GM12878 (cell line): ENCODE data around the gene RAD51B. TPM values are rescaled to one million over a fixed set of nuclear protein-coding genes. Genes with fewer than 3 reads are reported as not detected.

ENCODE experiments used
- ATAC-seq: fragments of 200-7000 bp; cut with Tn5 transposase; 3 replicates; pipeline ENCODE4 v1.9.1; 2020; ENCODE audit warnings: mild to moderate bottlenecking, moderate library complexity
- BruUV-seq: library from RNA; stranded (reverse); fragments of 400-500 nt; replicated peaks from 2 replicates; lab custom pipeline; 2021; lab: Mats Ljungman, UMichigan
- CTCF ChIA-PET: fragments of 300-600 bp; sonication (Branson Sonifier 250); formaldehyde crosslinking; extraction: SDS; loops from one replicate; lab custom pipeline; 2021; ENCODE audit warnings: inconsistent platforms; lab: Yijun Ruan, JAX
- POLR2A ChIA-PET: fragments of 350-600 bp; formaldehyde crosslinking; extraction: SDS; loops from one replicate; lab custom pipeline; 2021; ENCODE audit warnings: inconsistent platforms; lab: Charles Lee
- RAD21 ChIA-PET: fragments of 300-600 bp; sonication (Branson Sonifier 250); formaldehyde crosslinking; loops from one replicate; lab custom pipeline; 2023; ENCODE audit warnings: antibody characterized with exemption; ENCODE audit not compliant: unreplicated experiment; lab: Charles Lee
- SMC1A ChIA-PET: fragments of 300-600 bp; sonication (Branson Sonifier 250); formaldehyde crosslinking; loops from one replicate; lab custom pipeline; 2023; ENCODE audit not compliant: unreplicated experiment, uncharacterized antibody; lab: Charles Lee
- DNase-seq: peaks from one replicate; pipeline ENCODE4 v3.0.0-alpha.2; 2011; ENCODE audit warnings: low read depth, low spot score
- FAIRE-seq: peaks from 3 replicates; lab custom pipeline; 2011; peaks lifted over from hg19 to GRCh38; lab: Jason Lieb, UNC
- H2AFZ ChIP-seq: 2 replicates; pipeline ENCODE4 v1.6.0; 2011; ENCODE audit warnings: low read depth, low read length, control low read depth; ENCODE audit not compliant: control insufficient read depth
- H3K27ac ChIP-seq: 2 replicates; pipeline ENCODE4 v1.5.1; 2011; ENCODE audit warnings: control low read depth; ENCODE audit not compliant: control insufficient read depth, insufficient read depth
- H3K27me3 ChIP-seq, 2 experiments: replicated peaks in 1 of 2; 2 replicates each; pipeline versions ENCODE4 v1.6.0 to v1.6.1; 2011; ENCODE audit warnings: low read length in 1 of 2; ENCODE audit not compliant: control insufficient read depth in 2 of 2, insufficient read depth in 2 of 2
- H3K36me3 ChIP-seq, 2 experiments: 2 replicates each; pipeline ENCODE4 v1.5.1; 2011; ENCODE audit warnings: low read length in 1 of 2; ENCODE audit not compliant: control insufficient read depth in 2 of 2, insufficient read depth in 2 of 2
- H3K4me1 ChIP-seq: 2 replicates; pipeline ENCODE4 v1.6.1; 2011; ENCODE audit warnings: mild to moderate bottlenecking, low read length, moderate library complexity, mixed read lengths; ENCODE audit not compliant: control insufficient read depth, insufficient read depth
- H3K4me2 ChIP-seq: 2 replicates; pipeline ENCODE4 v1.6.0; 2011; ENCODE audit warnings: control low read depth; ENCODE audit not compliant: control insufficient read depth, insufficient read depth
- H3K4me3 ChIP-seq: fragments of 200-600 bp; sonication (generic); 2 replicates; pipeline ENCODE4 v1.5.1; 2016
- H3K79me2 ChIP-seq: 2 replicates; pipeline ENCODE4 v1.6.0; 2011; ENCODE audit warnings: low read length; ENCODE audit not compliant: control insufficient read depth, insufficient read depth
- H3K9ac ChIP-seq: 2 replicates; pipeline ENCODE4 v1.8.0; 2011; ENCODE audit warnings: low read length, control low read depth, mixed read lengths; ENCODE audit not compliant: control insufficient read depth, insufficient read depth
- H3K9me3 ChIP-seq: replicated peaks from 3 replicates; pipeline ENCODE4 v1.5.1; 2011; ENCODE audit warnings: mild to moderate bottlenecking, low read length; ENCODE audit not compliant: control insufficient read depth, insufficient read depth
- H4K20me1 ChIP-seq: 2 replicates; pipeline ENCODE4 v1.6.0; 2011; ENCODE audit not compliant: control insufficient read depth, insufficient read depth
- ASH2L ChIP-seq: fragments of 300-600, 200-600 bp; sonication (generic); IDR thresholded peaks from 2 replicates; pipeline ENCODE4 v1.6.1; 2017; ENCODE audit warnings: low read depth, mild to moderate bottlenecking, borderline replicate concordance
- BCL11A ChIP-seq: IDR thresholded peaks from 2 replicates; pipeline ENCODE4 v1.6.1; 2011; ENCODE audit warnings: low read depth, low read length
- EGR1 ChIP-seq, 2 experiments: IDR thresholded peaks; 1 replicate in 1 of 2; 2 replicates in 1 of 2; pipeline ENCODE4 v1.6.1; 2011 to 2012; ENCODE audit warnings: low read depth in 2 of 2, low read length in 2 of 2, borderline replicate concordance in 1 of 2, mild to moderate bottlenecking in 1 of 2, moderate library complexity in 1 of 2
- JUNB ChIP-seq: IDR thresholded peaks from 2 replicates; pipeline ENCODE4 v1.6.1; 2016; ENCODE audit warnings: antibody characterized with exemption, mild to moderate bottlenecking
- KAT2A ChIP-seq: conservative IDR thresholded peaks from 2 replicates; pipeline ENCODE4 v1.6.1; 2011; ENCODE audit warnings: low read depth, low read length; ENCODE audit not compliant: control insufficient read depth
- PAX5 ChIP-seq: IDR thresholded peaks from 2 replicates; pipeline ENCODE4 v1.6.1; 2011; ENCODE audit warnings: low read depth, low read length, borderline replicate concordance
- PAX8 ChIP-seq: fragments of 450-650 bp; IDR thresholded peaks from 2 replicates; pipeline ENCODE4 v1.6.1; 2017; ENCODE audit warnings: mild to moderate bottlenecking, moderate library complexity
- PBX3 ChIP-seq: IDR thresholded peaks from 2 replicates; pipeline ENCODE4 v1.6.1; 2011; ENCODE audit warnings: mild to moderate bottlenecking, low read depth, low read length, moderate library complexity; ENCODE audit not compliant: insufficient replicate concordance
- POLR2AphosphoS2 ChIP-seq: IDR thresholded peaks from 2 replicates; pipeline ENCODE4 v1.6.1; 2011; ENCODE audit warnings: low read depth, mild to moderate bottlenecking, low read length, improper control_type of control experiment, moderate library complexity
- POLR2AphosphoS5 ChIP-seq: IDR thresholded peaks from 2 replicates; pipeline ENCODE4 v1.6.1; 2011; ENCODE audit warnings: mild to moderate bottlenecking, low read length, inconsistent platforms
- RUNX3 ChIP-seq: IDR thresholded peaks from 2 replicates; pipeline ENCODE4 v1.6.1; 2012; ENCODE audit warnings: low read length, inconsistent platforms
- SMARCA5 ChIP-seq: fragments of 450-650 bp; IDR thresholded peaks from 2 replicates; pipeline ENCODE4 v1.6.1; 2017; ENCODE audit warnings: mild to moderate bottlenecking
- WGBS: methylation state at CpG from one replicate; pipeline ENCODE4 v1.1.6; 2016; ENCODE audit warnings: low lambda C conversion rate; ENCODE audit not compliant: insufficient replicate concordance, insufficient coverage; ENCODE audit errors: missing lambda C conversion rate; 5-methylcytosine and 5-hydroxymethylcytosine counted together
- in situ Hi-C: fragments of 300-500 bp; cut with MboI; formaldehyde crosslinking; loops from 9 replicates; pipeline ENCODE4 v1.14.3; 2018; ENCODE audit warnings: mixed read lengths
- intact Hi-C: fragments of 100-400 bp; cut with micrococcal nuclease; formaldehyde crosslinking; loops from one replicate; pipeline ENCODE4 v1.14.2; 2022; ENCODE audit not compliant: unreplicated experiment
- polyA plus RNA-seq, 11 experiments: library from polyadenylated mRNA; depleted of rRNA in 4 of 11; unstranded in 6 of 11; stranded (reverse) in 5 of 11; fragments of >200 nt; fragmentation: Nextera tagmentation in 4 of 11; fragmentation: Illumina TruSeq in 1 of 11; extraction: Ambion mirVana in 4 of 11; extraction: Trizol in 1 of 11; gene quantifications; 1 replicate in 1 of 11; 2 replicates in 10 of 11; pipeline versions ENCODE4 v1.2.1 to v1.2.3, GENCODE V29; 2011 to 2016; ENCODE audit warnings: inconsistent platforms in 2 of 11, missing spikeins in 2 of 11, low read depth in 1 of 11
- total RNA-seq, 4 experiments: library from RNA; depleted of rRNA in 3 of 4; stranded (reverse); fragments of >200 nt in 3 of 4; fragmentation: Illumina TruSeq in 1 of 4; extraction: Trizol in 1 of 4; gene quantifications; 2 replicates each; pipeline versions ENCODE4 v1.2.1 to v1.2.3, GENCODE V29; 2013 to 2021

The RAD51B gene
- total and polyA plus RNA-seq, 10 of the 15 experiments (the other 5 are each of a cell fraction or from before 2014, with no cell fraction given) = 9.8 to 26.8 (median 21.3) TPM

- ChIA-PET CTCF (interaction anchor here (0.9 to 2.2 kb wide), 8 partner anchors 8 to 589 kb away, joined by 3 to 14 read pairs (median 5); no protein-coding TSS in a partner anchor), POLR2A (no interaction called here), SMC1A (interaction anchor here (0.7 to 3.9 kb wide), 17 partner anchors 9 to 610 kb away, joined by 3 to 25 read pairs (median 7); no protein-coding TSS in a partner anchor), RAD21 (interaction anchor here (0.9 to 6.6 kb wide), 7 partner anchors 12 to 608 kb away, joined by 3 to 73 read pairs (median 6); no protein-coding TSS in a partner anchor)
- in situ Hi-C loops (no loop called here), intact Hi-C loops (no loop called here)
- no TSS peak for BruUV-seq
- H4K20me1 ChIP-seq = no peaks in the 10 kb centered on the region
- no peaks in the 10 kb centered on the region; the same call in 1 of the 2 replicates for H3K79me2 ChIP-seq
- H3K4me2 ChIP-seq = no peak overlapping the region
- no peak overlapping the region for H3K27ac ChIP-seq
- no peak for ATAC-seq
- no peak for FAIRE-seq
- H3K4me1 ChIP-seq = peaks cover 22% of the 10 kb centered on the region
- H3K4me3 ChIP-seq = no peak overlapping the region
- no peaks in the 10 kb centered on the region for H3K27me3 ChIP-seq
- 33% methylated on average over 3 of the region's 3 CpGs for WGBS
- no peak overlapping the region for H2AFZ ChIP-seq
- no peak overlapping the region for H3K9ac ChIP-seq
- no peak for TF ChIP-seq POLR2AphosphoS2
- no peak for TF ChIP-seq ASH2L
- H3K9me3 ChIP-seq = no peaks in the 10 kb centered on the region; the same call in 2 of the 3 replicates
- H3K36me3 ChIP-seq = no peaks in the 10 kb centered on the region
- DNase-seq = no peak
Measured at GRCh38 chr14:68234101-68234905, 414.7 kb downstream of the RAD51B start.

GRCh38 chr14:68235011-68235410, 415.4 kb downstream of the RAD51B start:
- H3K27ac ChIP-seq = no peak overlapping the region
- H3K27me3 ChIP-seq = no peaks in the 10 kb centered on the region
- CTCF ChIA-PET = interaction anchor here (0.9 kb wide), 1 partner anchor 270 kb away, joined by 3 read pairs; no protein-coding TSS in a partner anchor
- no peak for FAIRE-seq
- 100% methylated on average over 3 of the region's 3 CpGs for WGBS
- no peak overlapping the region for H2AFZ ChIP-seq
- TF ChIP-seq PAX8 (no peak), KAT2A (no peak), SMARCA5 (no peak), BCL11A (no peak), JUNB (no peak), PAX5 (no peak), POLR2AphosphoS5 (no peak), RUNX3 (no peak), EGR1 (IDR thresholded peaks at IDR 0.05; ENCODE audit: borderline replicate concordance in 1 of 2, low read depth in 2 of 2, low read length in 2 of 2) (no peak), PBX3 (no peak)
- H3K79me2 ChIP-seq = no peaks in the 10 kb centered on the region; the same call in 1 of the 2 replicates
- in situ Hi-C loops (no loop called here), intact Hi-C loops (no loop called here)
- H3K9me3 ChIP-seq = no peaks in the 10 kb centered on the region
- H3K9ac ChIP-seq = no peak overlapping the region
- no peaks in the 10 kb centered on the region for H4K20me1 ChIP-seq
- BruUV-seq = no TSS peak
- POLR2A ChIA-PET = no interaction called here
- no peak overlapping the region for H3K4me3 ChIP-seq
- no peaks in the 10 kb centered on the region for H3K36me3 ChIP-seq
- H3K4me2 ChIP-seq = no peak overlapping the region
- no peak for ATAC-seq
- DNase-seq = no peak
- H3K4me1 ChIP-seq = peaks cover 22% of the 10 kb centered on the region
- SMC1A ChIA-PET = interaction anchor here (0.9 to 3.9 kb wide), 5 partner anchors 8 to 635 kb away, joined by 3 to 12 read pairs (median 4); partner anchors contain the start of gene PIGH
- RAD21 ChIA-PET = interaction anchor here (0.7 to 6.6 kb wide), 4 partner anchors 10 to 608 kb away, joined by 3 to 73 read pairs (median 3); no protein-coding TSS in a partner anchor
